Peyer's patch (tissue), 4 donors: ENCODE results near the gene VMP1. TPM values are rescaled to one million over a fixed set of nuclear protein-coding genes. Genes with fewer than 3 reads are reported as not detected.
A peak's percentile ranks its signal among the peaks of the same experiment; 100 is the strongest.

Source experiments
- DNase-seq, 3 donors: peaks; one replicate each; pipeline ENCODE4 v3.0.0-alpha.2; 2017 to 2019
- H3K27ac ChIP-seq, 4 donors: fragments of 200-600 bp; sonication (generic); one replicate each; pipeline ENCODE4 v1.5.1; 2016 to 2019
- H3K27me3 ChIP-seq, 2 donors: fragments of 200-600 bp; sonication (generic); one replicate each; pipeline ENCODE4 v1.5.1; 2019
- H3K36me3 ChIP-seq, 3 donors: fragments of 200-600 bp; sonication (generic); one replicate each; pipeline ENCODE4 v1.5.1; 2016 to 2019
- H3K4me1 ChIP-seq, 4 donors: fragments of 200-600 bp; sonication (generic); one replicate each; pipeline ENCODE4 v1.5.1; 2016 to 2019
- H3K4me3 ChIP-seq, 4 donors: fragments of 200-600 bp; sonication (generic); 1 replicate in 3 of 4; 2 replicates in 1 of 4; pipeline ENCODE4 v1.5.1; 2016 to 2019; ENCODE audit warnings: mild to moderate bottlenecking in 1 of 4
- H3K9me3 ChIP-seq, 4 donors: fragments of 200-600 bp; sonication (generic); one replicate each; pipeline ENCODE4 v1.5.1; 2016 to 2019; ENCODE audit warnings: mild to moderate bottlenecking in 1 of 4
- CTCF ChIP-seq, 6 experiments: fragments of 450-650 bp in 4 of 6; fragments of 200-600 bp in 2 of 6; sonication (generic) in 1 of 6; IDR thresholded peaks; one replicate each; pipeline ENCODE4 v1.5.1; 2017 to 2019; ENCODE audit warnings: antibody characterized with exemption in 6 of 6, mild to moderate bottlenecking in 3 of 6, moderate library complexity in 1 of 6
- POLR2A ChIP-seq, 2 donors: fragments of 450-650 bp; IDR thresholded peaks; one replicate each; pipeline ENCODE4 v1.5.1; 2017; ENCODE audit warnings: antibody characterized with exemption in 2 of 2, mild to moderate bottlenecking in 2 of 2, moderate library complexity in 2 of 2
- total RNA-seq, 4 donors: library from RNA; depleted of rRNA; stranded (reverse); fragments of >200 nt; gene quantifications; one replicate each; pipeline ENCODE4 v1.1.0, GENCODE V29; 2016

VMP1 gene
- total RNA-seq, 4 donors from 2014 or later = 228 to 366 (median 332) TPM

- no peak overlapping the region for H3K27ac ChIP-seq
- H3K4me1 ChIP-seq = no peaks in the 10 kb centered on the region
- H3K4me3 ChIP-seq = no peak overlapping the region
- TF ChIP-seq POLR2A (IDR thresholded peaks at IDR 0.05) (no peak), CTCF (IDR thresholded peaks at IDR 0.05) (no peak)
- H3K27me3 ChIP-seq = no peaks in the 10 kb centered on the region
- no peaks in the 10 kb centered on the region for H3K9me3 ChIP-seq
- DNase-seq = no peak
- H3K36me3 ChIP-seq = peaks cover 0 to 12% (median 0%) of the 10 kb centered on the region in 3 donors
Observed at GRCh38 chr17:59743842-59744241, 36.4 kb downstream of the VMP1 start.

GRCh38 chr17:59745040-59745439 is 37.6 kb downstream of the VMP1 start:
- H3K36me3 ChIP-seq = peaks cover 0 to 12% (median 0%) of the 10 kb centered on the region in 3 donors
- no peak overlapping the region for H3K27ac ChIP-seq
- H3K4me1 ChIP-seq = no peaks in the 10 kb centered on the region
- DNase-seq = no peak
- H3K27me3 ChIP-seq = no peaks in the 10 kb centered on the region
- no peaks in the 10 kb centered on the region for H3K9me3 ChIP-seq
- TF ChIP-seq CTCF (IDR thresholded peaks at IDR 0.05) (no peak), POLR2A (IDR thresholded peaks at IDR 0.05) (no peak)
- H3K4me3 ChIP-seq = no peak overlapping the region

GRCh38 chr17:59746849-59747445 is 39.5 kb downstream of the VMP1 start:
- peaks cover 0 to 12% (median 0%) of the 10 kb centered on the region in 3 donors for H3K36me3 ChIP-seq
- TF ChIP-seq POLR2A (IDR thresholded peaks at IDR 0.05) (no peak), CTCF (IDR thresholded peaks at IDR 0.05) (peak; percentile 35 to 82 (median 66))
- H3K9me3 ChIP-seq = no peaks in the 10 kb centered on the region
- no peaks in the 10 kb centered on the region for H3K4me1 ChIP-seq
- no peak for DNase-seq
- no peak overlapping the region for H3K4me3 ChIP-seq
- no peaks in the 10 kb centered on the region for H3K27me3 ChIP-seq
- H3K27ac ChIP-seq = no peak overlapping the region

- Histone ChIP-seq H3K36me3 (no peaks in the 10 kb centered on the region), H3K4me1 (peaks cover 0 to under 1% (median 0%) of the 10 kb centered on the region in 4 donors), H3K9me3 (no peaks in the 10 kb centered on the region), H3K27ac (no peak overlapping the region), H3K4me3 (no peak overlapping the region), H3K27me3 (no peaks in the 10 kb centered on the region)
- no peak for DNase-seq
- TF ChIP-seq CTCF (IDR thresholded peaks at IDR 0.05) (no peak), POLR2A (IDR thresholded peaks at IDR 0.05) (no peak)
Observed at GRCh38 chr17:59748591-59748990, 41.1 kb downstream of the VMP1 start.

- no peaks in the 10 kb centered on the region for H3K36me3 ChIP-seq
- H3K9me3 ChIP-seq = no peaks in the 10 kb centered on the region
- H3K27me3 ChIP-seq = no peaks in the 10 kb centered on the region
- TF ChIP-seq CTCF (IDR thresholded peaks at IDR 0.05) = no peak
- TF ChIP-seq POLR2A (IDR thresholded peaks at IDR 0.05) = no peak
- H3K27ac ChIP-seq = no peak overlapping the region
- H3K4me1 ChIP-seq = peaks cover 0 to 22% (median 0%) of the 10 kb centered on the region in 4 donors
- H3K4me3 ChIP-seq = no peak overlapping the region
- DNase-seq = no peak
Observed at GRCh38 chr17:59751955-59752413, 44.5 kb downstream of the VMP1 start.
